Left lung (tissue), 10 donors: ENCODE data around the gene AMZ2. TPM values are rescaled to one million over a fixed set of nuclear protein-coding genes. Genes with fewer than 3 reads are reported as not detected.
"Not testable (repeated sequence)": the region's sequence is repeated elsewhere in the genome, so short reads cannot be mapped to it uniquely, and the experiment has no call there.

Experiments used
- ATAC-seq: fragments of 200-7000 bp; cut with Tn5 transposase; one replicate; pipeline ENCODE4 v1.9.1; 2020; ENCODE audit warnings: moderate library complexity
- DNase-seq, 4 donors: peaks; one replicate each; pipeline ENCODE4 v3.0.0-alpha.2; 2013 to 2020
- H3K27ac ChIP-seq, 2 donors: fragments of 200-600 bp; sonication (generic) in 1 of 2; one replicate each; pipeline versions ENCODE4 v1.5.0 to v1.8.0; 2020 to 2021
- H3K27me3 ChIP-seq, 2 donors: fragments of 200-600 bp; sonication (generic) in 1 of 2; one replicate each; pipeline versions ENCODE4 v1.5.0 to v1.8.0; 2020 to 2021
- H3K36me3 ChIP-seq, 2 donors: fragments of 200-600 bp; sonication (generic) in 1 of 2; one replicate each; pipeline versions ENCODE4 v1.5.0 to v1.8.0; 2020 to 2021
- H3K4me1 ChIP-seq, 2 donors: fragments of 200-600 bp; one replicate each; pipeline ENCODE4 v1.8.0; 2021
- H3K4me3 ChIP-seq, 2 donors: fragments of 200-600 bp; sonication (generic) in 1 of 2; one replicate each; pipeline versions ENCODE4 v1.5.0 to v1.8.0; 2020 to 2021; ENCODE audit warnings: mild to moderate bottlenecking in 1 of 2
- H3K9me3 ChIP-seq, 2 donors: fragments of 200-600 bp; sonication (generic) in 1 of 2; one replicate each; pipeline versions ENCODE4 v1.5.0 to v1.8.0; 2020 to 2021
- intact Hi-C, 2 donors: fragments of 100-400 bp; cut with DNase I; formaldehyde crosslinking; loops; one replicate each; pipeline versions ENCODE4 v1.11.2 to v1.14.2; 2022
- polyA plus RNA-seq, 6 donors: library from polyadenylated mRNA; unstranded; fragments of 120-200 nt; gene quantifications; one replicate each; pipeline ENCODE4 v1.2.1, GENCODE V29; 2013; ENCODE audit not compliant: insufficient read length in 6 of 6
- total RNA-seq, 2 donors: library from RNA; stranded (reverse); fragmentation: NEBNext Ultra II Directional; extraction: Animal tissue kit (Norgen Biotek cat#: 25700); gene quantifications; one replicate each; pipeline ENCODE4 v1.2.1, GENCODE V29; 2021
- TF ChIP-seq, protein P1 (sequence below), 2 donors: fragments of 200-600 bp; sonication (generic) in 1 of 2; IDR thresholded peaks; one replicate each; pipeline versions ENCODE4 v1.5.0 to v1.8.0; 2021; ENCODE audit warnings: antibody characterized with exemption in 2 of 2
- donor health status: DM: no; HTN: yes; CAD: no.
- donor health status: DM: no; HTN: no; CAD: no.

The AMZ2 gene
- total and polyA plus RNA-seq, 8 donors: 48.4 to 86.1 (median 75.1) TPM

GRCh38 chr17:68255731-68256538 lies 8.1 kb downstream of the AMZ2 start:
- Histone ChIP-seq H3K9me3 (no peaks in the 10 kb centered on the region), H3K27me3 (no peaks in the 10 kb centered on the region), H3K4me3 (no peak overlapping the region), H3K4me1 (peaks cover 0 to 37% of the 10 kb centered on the region in 2 donors), H3K36me3 (peaks cover 0 to 26% of the 10 kb centered on the region in 2 donors), H3K27ac (peak overlapping the region in 1 of 2 donors; percentile 15)
- peak; percentile 22 for ATAC-seq
- intact Hi-C loops: no loop called here
- DNase-seq: no peak
- TF ChIP-seq, protein P1, sequence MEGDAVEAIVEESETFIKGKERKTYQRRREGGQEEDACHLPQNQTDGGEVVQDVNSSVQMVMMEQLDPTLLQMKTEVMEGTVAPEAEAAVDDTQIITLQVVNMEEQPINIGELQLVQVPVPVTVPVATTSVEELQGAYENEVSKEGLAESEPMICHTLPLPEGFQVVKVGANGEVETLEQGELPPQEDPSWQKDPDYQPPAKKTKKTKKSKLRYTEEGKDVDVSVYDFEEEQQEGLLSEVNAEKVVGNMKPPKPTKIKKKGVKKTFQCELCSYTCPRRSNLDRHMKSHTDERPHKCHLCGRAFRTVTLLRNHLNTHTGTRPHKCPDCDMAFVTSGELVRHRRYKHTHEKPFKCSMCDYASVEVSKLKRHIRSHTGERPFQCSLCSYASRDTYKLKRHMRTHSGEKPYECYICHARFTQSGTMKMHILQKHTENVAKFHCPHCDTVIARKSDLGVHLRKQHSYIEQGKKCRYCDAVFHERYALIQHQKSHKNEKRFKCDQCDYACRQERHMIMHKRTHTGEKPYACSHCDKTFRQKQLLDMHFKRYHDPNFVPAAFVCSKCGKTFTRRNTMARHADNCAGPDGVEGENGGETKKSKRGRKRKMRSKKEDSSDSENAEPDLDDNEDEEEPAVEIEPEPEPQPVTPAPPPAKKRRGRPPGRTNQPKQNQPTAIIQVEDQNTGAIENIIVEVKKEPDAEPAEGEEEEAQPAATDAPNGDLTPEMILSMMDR (IDR thresholded peaks at IDR 0.05): no peak

GRCh38 chr17:68256701-68257100 lies 8.9 kb downstream of the AMZ2 start:
- H3K4me3 ChIP-seq, H3K9me3 ChIP-seq, H3K27me3 ChIP-seq, H3K27ac ChIP-seq, DNase-seq, intact Hi-C loops, ATAC-seq: not testable (repeated sequence)
- peaks cover 0 to 37% of the 10 kb centered on the region in 2 donors for H3K4me1 ChIP-seq
- peaks cover 0 to 18% of the 10 kb centered on the region in 2 donors for H3K36me3 ChIP-seq

- no peaks in the 10 kb centered on the region for H3K9me3 ChIP-seq
- TF ChIP-seq, protein P1 (IDR thresholded peaks at IDR 0.05): no peak
- ATAC-seq: no peak
- no peaks in the 10 kb centered on the region for H3K27me3 ChIP-seq
- peaks cover 0 to 10% of the 10 kb centered on the region in 2 donors for H3K36me3 ChIP-seq
- no peak for DNase-seq
- H3K4me3 ChIP-seq: no peak overlapping the region
- H3K4me1 ChIP-seq: peaks cover 0 to 41% of the 10 kb centered on the region in 2 donors
- intact Hi-C loops: no loop called here
- H3K27ac ChIP-seq: no peak overlapping the region
These were observed 10.1 kb downstream of the AMZ2 start for GRCh38 chr17:68257934-68258333.

- H3K4me1 ChIP-seq: peaks cover 3 to 44% of the 10 kb centered on the region in 2 donors
- H3K27me3 ChIP-seq, H3K36me3 ChIP-seq, H3K9me3 ChIP-seq, H3K4me3 ChIP-seq, intact Hi-C loops: not testable (repeated sequence)
- peak overlapping the region in 1 of 2 donors; percentile 71 for H3K27ac ChIP-seq
- ATAC-seq: peak; percentile 93
- peak in 3 of 4 donors; percentile 45 to 89 (median 57) for DNase-seq
These were observed 11.2 kb downstream of the AMZ2 start for GRCh38 chr17:68258890-68259647.

GRCh38 chr17:68259648-68259951 lies 11.8 kb downstream of the AMZ2 start:
- DNase-seq, H3K9me3 ChIP-seq, ATAC-seq, H3K4me3 ChIP-seq, H3K27me3 ChIP-seq, H3K36me3 ChIP-seq, intact Hi-C loops: not testable (repeated sequence)
- Histone ChIP-seq H3K27ac (peak overlapping the region in 1 of 2 donors; percentile 71), H3K4me1 (peaks cover 3 to 44% of the 10 kb centered on the region in 2 donors)

DNA sequence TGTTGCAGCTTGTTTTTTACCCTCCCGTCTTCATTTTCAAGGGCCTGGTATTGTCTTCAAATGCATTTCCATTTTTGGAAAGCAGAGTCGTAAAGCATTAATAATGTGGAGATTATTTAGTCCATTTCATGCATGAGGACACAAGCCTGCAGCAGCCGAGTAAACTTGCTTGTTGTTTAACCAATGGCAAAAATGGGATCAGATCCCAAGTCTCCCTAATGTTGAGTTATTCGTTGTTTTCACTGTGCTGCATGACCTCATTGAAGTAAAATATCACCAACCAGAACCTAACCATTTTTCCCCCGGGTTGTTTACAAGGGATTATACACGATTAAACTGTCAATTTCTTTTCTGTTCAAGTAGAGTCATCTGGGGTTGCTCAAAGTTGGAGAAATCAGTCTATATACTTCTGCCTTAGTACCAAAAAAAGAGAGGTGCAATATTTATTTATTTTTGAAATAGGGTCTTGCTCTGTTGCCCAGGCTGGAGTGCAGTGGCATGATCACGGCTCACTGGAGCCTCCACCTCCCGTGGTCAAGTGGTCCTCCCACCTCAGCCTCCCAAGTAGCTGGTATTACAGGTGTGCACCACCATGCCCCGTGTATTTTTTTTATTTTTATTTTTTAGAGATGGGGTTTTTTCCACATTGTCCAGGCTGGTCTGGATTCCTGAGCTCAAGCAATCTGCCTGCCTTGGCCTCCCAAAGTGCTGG lies 12.4 kb downstream of the AMZ2 start:
- intact Hi-C loops: loop anchor here in 1 of 2 donors (5.0 kb wide), 1 partner anchor 202 kb away; no protein-coding TSS in a partner anchor

DNA sequence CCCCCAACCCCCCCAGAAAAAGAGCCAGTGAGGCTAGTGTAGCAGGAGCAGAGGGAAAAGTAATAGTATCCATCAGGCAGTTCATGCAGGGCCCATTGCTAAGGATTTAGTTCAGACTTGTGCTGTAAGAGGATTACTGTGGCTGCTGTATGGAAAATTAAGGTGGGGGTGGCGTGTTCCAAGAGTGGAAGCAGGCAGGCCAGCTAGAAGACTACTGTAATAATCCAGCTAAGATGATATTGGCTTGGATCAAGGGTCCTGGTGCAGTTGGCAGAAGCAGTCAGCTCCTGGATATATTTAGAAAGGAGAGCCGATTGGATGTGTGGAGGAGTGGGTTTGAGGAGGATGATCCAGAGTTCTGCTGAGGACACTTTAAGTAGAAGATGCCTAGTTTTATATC lies 14.6 kb downstream of the AMZ2 start:
- H3K4me3 ChIP-seq, H3K27ac ChIP-seq, H3K27me3 ChIP-seq, H3K9me3 ChIP-seq, DNase-seq, H3K36me3 ChIP-seq, ATAC-seq: not testable (repeated sequence)
- intact Hi-C loops: loop anchor here in 1 of 2 donors (5.0 kb wide), 1 partner anchor 200 kb away; no protein-coding TSS in a partner anchor
- peaks cover 3 to 26% of the 10 kb centered on the region in 2 donors for H3K4me1 ChIP-seq

More for the DNA sequence above, 12.4 kb downstream of the AMZ2 start:
- no peak for ATAC-seq
- DNase-seq: no peak
- no peaks in the 10 kb centered on the region for H3K27me3 ChIP-seq
- no peak overlapping the region for H3K27ac ChIP-seq
- H3K36me3 ChIP-seq: peaks cover 0 to 10% of the 10 kb centered on the region in 2 donors
- TF ChIP-seq, protein P1 (IDR thresholded peaks at IDR 0.05): no peak
- H3K9me3 ChIP-seq: no peaks in the 10 kb centered on the region
- H3K4me1 ChIP-seq: peaks cover 3 to 43% of the 10 kb centered on the region in 2 donors
- H3K4me3 ChIP-seq: no peak overlapping the region
